Neural progenitor cell (in vitro differentiated cells): Measurements from ENCODE around the gene ZFPM1.

Experiments used
- EZH2 ChIP-seq: fragments of 200-600 bp; sonication (generic); IDR thresholded peaks from 2 replicates; pipeline ENCODE4 v1.6.1; 2017; ENCODE audit warnings: antibody characterized with exemption, mild to moderate bottlenecking, moderate library complexity
- TF ChIP-seq, protein P1 (sequence below): fragments of 200-600 bp; sonication (generic); IDR thresholded peaks from 2 replicates; pipeline ENCODE4 v1.5.1; 2017; ENCODE audit warnings: antibody characterized with exemption, mild to moderate bottlenecking

DNA sequence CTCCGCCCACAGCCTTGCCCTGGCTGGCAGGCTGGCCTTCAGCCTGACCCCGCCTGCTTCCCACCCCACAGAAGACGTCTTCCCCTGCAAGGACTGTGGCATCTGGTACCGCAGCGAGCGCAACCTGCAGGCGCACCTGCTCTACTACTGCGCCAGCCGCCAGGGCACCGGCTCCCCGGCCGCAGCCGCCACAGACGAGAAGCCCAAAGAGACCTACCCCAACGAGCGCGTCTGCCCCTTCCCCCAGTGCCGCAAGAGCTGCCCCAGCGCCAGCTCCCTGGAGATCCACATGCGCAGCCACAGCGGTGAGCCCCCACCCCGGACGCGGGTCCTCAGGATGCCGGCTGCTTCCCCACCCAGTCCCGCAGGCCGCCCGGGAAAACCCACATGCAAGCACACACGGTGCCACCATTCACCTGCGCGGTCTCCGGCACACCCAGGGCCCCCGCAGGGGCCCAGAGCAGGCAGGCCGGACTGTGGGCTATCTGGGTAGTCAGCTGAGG lies 78.9 kb downstream of the ZFPM1 start:
- TF ChIP-seq, protein P1, sequence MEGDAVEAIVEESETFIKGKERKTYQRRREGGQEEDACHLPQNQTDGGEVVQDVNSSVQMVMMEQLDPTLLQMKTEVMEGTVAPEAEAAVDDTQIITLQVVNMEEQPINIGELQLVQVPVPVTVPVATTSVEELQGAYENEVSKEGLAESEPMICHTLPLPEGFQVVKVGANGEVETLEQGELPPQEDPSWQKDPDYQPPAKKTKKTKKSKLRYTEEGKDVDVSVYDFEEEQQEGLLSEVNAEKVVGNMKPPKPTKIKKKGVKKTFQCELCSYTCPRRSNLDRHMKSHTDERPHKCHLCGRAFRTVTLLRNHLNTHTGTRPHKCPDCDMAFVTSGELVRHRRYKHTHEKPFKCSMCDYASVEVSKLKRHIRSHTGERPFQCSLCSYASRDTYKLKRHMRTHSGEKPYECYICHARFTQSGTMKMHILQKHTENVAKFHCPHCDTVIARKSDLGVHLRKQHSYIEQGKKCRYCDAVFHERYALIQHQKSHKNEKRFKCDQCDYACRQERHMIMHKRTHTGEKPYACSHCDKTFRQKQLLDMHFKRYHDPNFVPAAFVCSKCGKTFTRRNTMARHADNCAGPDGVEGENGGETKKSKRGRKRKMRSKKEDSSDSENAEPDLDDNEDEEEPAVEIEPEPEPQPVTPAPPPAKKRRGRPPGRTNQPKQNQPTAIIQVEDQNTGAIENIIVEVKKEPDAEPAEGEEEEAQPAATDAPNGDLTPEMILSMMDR: no peak
- TF ChIP-seq EZH2: no peak
